Loucy (cell line): ENCODE measurements around the gene ALG12.

ENCODE experiments used
- H2AFZ ChIP-seq: fragments of 200-600 bp; sonication (generic); 2 replicates; pipeline ENCODE4 v1.6.0; 2016; ENCODE audit warnings: antibody characterized with exemption, mild to moderate bottlenecking, low read length, moderate library complexity
- H3F3A ChIP-seq: fragments of 200-600 bp; 2 replicates; pipeline ENCODE4 v1.6.0; 2016; ENCODE audit warnings: antibody characterized with exemption, low read depth, mild to moderate bottlenecking
- H3K27me3 ChIP-seq: fragments of 200-600 bp; sonication (generic); 2 replicates; pipeline ENCODE4 v1.6.1; 2014; ENCODE audit warnings: low read length, mild to moderate bottlenecking; ENCODE audit not compliant: insufficient read depth, poor library complexity, severe bottlenecking
- H3K36me3 ChIP-seq: fragments of 200-600 bp; sonication (generic); 2 replicates; pipeline ENCODE4 v1.6.1; 2016; ENCODE audit warnings: low read length; ENCODE audit not compliant: insufficient read depth
- H3K4me1 ChIP-seq: fragments of 200-600 bp; sonication (generic); 2 replicates; pipeline ENCODE4 v1.5.1; 2014; ENCODE audit warnings: low read length, mild to moderate bottlenecking; ENCODE audit not compliant: insufficient read depth, poor library complexity, severe bottlenecking
- H3K4me2 ChIP-seq: fragments of 200-600 bp; sonication (generic); 2 replicates; pipeline ENCODE4 v1.6.0; 2014; ENCODE audit warnings: antibody characterized with exemption, low read length, low read depth, mild to moderate bottlenecking; ENCODE audit not compliant: poor library complexity, severe bottlenecking
- H3K4me3 ChIP-seq: fragments of 200-600 bp; sonication (generic); 2 replicates; pipeline ENCODE4 v1.5.1; 2014; ENCODE audit warnings: low read length, mild to moderate bottlenecking, mixed read lengths; ENCODE audit not compliant: poor library complexity, severe bottlenecking
- H3K79me2 ChIP-seq: fragments of 200-600 bp; sonication (generic); 2 replicates; pipeline ENCODE4 v1.6.1; 2014; ENCODE audit warnings: low read length; ENCODE audit not compliant: insufficient read depth
- H3K9ac ChIP-seq: fragments of 200-600 bp; sonication (generic); 2 replicates; pipeline ENCODE4 v1.6.0; 2014; ENCODE audit warnings: mild to moderate bottlenecking, low read depth, low read length, moderate library complexity; ENCODE audit not compliant: poor library complexity, severe bottlenecking
- H3K9me2 ChIP-seq: fragments of 200-600 bp; sonication (generic); replicated peaks from 2 replicates; pipeline ENCODE4 v1.6.1; 2016; ENCODE audit warnings: low read depth, low read length, mixed read lengths
- H3K9me3 ChIP-seq: fragments of 200-600 bp; sonication (generic); 2 replicates; pipeline ENCODE4 v1.6.1; 2014; ENCODE audit warnings: mild to moderate bottlenecking, antibody characterized with exemption, low read length, low read depth; ENCODE audit not compliant: insufficient read depth
- H4K20me1 ChIP-seq: fragments of 200-600 bp; sonication (generic); 2 replicates; pipeline ENCODE4 v1.6.0; 2014; ENCODE audit warnings: antibody characterized with exemption, low read length, mild to moderate bottlenecking; ENCODE audit not compliant: insufficient read depth, poor library complexity, severe bottlenecking
- EZH2phosphoT487 ChIP-seq: fragments of 200-600 bp; IDR thresholded peaks from 2 replicates; pipeline ENCODE4 v1.6.1; 2018; ENCODE audit warnings: antibody characterized with exemption, mild to moderate bottlenecking, moderate library complexity, borderline replicate concordance
- TF ChIP-seq, protein P1 (sequence below): fragments of 200-600 bp; sonication (generic); conservative IDR thresholded peaks from 2 replicates; pipeline ENCODE4 v1.5.1; 2014; ENCODE audit warnings: mild to moderate bottlenecking, antibody characterized with exemption, low read length

ALG12 gene

DNA sequence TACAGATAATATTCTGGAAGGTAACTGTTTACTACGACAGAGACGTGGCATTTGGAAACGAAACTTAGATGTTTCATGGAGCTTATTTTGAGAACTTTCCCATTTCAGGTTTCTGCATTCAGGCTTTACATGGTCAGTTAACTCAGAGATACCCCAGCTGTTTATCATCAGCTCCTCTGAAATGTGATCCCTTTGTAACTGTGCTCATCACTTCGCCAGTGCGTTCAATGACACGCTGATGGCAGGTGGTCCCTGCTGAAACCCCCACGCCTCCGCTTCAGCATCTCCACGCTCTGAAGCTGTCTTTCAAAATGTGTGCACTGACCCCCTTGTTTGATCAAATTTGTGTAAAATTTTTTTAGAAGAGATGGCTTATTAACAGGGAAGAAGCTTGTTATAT, 30.5 kb downstream of the ALG12 start:
- H3K9ac ChIP-seq = no peak overlapping the region
- H3K4me2 ChIP-seq = no peak overlapping the region
- H3K36me3 ChIP-seq = peaks cover 94% of the 10 kb centered on the region
- peaks cover 49% of the 10 kb centered on the region for H4K20me1 ChIP-seq
- H3K4me3 ChIP-seq = no peak overlapping the region
- H3K4me1 ChIP-seq = no peaks in the 10 kb centered on the region
- no peaks in the 10 kb centered on the region for H3K9me3 ChIP-seq
- no peak overlapping the region for H2AFZ ChIP-seq
- TF ChIP-seq, protein P1, sequence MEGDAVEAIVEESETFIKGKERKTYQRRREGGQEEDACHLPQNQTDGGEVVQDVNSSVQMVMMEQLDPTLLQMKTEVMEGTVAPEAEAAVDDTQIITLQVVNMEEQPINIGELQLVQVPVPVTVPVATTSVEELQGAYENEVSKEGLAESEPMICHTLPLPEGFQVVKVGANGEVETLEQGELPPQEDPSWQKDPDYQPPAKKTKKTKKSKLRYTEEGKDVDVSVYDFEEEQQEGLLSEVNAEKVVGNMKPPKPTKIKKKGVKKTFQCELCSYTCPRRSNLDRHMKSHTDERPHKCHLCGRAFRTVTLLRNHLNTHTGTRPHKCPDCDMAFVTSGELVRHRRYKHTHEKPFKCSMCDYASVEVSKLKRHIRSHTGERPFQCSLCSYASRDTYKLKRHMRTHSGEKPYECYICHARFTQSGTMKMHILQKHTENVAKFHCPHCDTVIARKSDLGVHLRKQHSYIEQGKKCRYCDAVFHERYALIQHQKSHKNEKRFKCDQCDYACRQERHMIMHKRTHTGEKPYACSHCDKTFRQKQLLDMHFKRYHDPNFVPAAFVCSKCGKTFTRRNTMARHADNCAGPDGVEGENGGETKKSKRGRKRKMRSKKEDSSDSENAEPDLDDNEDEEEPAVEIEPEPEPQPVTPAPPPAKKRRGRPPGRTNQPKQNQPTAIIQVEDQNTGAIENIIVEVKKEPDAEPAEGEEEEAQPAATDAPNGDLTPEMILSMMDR = no peak
- no peak for TF ChIP-seq EZH2phosphoT487
- no peaks in the 10 kb centered on the region for H3K9me2 ChIP-seq
- peaks cover 88% of the 10 kb centered on the region for H3K79me2 ChIP-seq
- no peaks in the 10 kb centered on the region for H3K27me3 ChIP-seq
- no peaks in the 10 kb centered on the region for H3F3A ChIP-seq

DNA sequence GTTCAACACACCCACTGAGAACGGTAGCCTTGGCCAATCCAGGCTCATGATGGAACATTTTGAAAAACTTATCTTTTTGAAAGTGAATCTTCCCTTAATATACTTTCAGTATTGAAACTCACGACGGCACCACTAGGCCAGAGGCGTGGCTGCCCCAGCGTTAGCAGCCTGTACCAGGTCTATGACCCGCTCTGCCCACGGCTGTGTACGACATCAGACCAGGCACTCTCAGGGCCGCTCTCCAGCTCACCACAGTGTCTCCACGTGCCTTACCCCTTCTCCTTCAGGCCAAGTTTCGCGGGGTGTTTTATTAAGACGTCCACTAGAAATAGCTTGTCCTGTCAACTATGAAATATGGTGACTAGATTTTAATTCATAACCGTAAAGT, 31.2 kb downstream of the ALG12 start:
- Histone ChIP-seq H3K4me1 (no peaks in the 10 kb centered on the region), H3K27me3 (no peaks in the 10 kb centered on the region), H2AFZ (no peak overlapping the region), H3K36me3 (peaks cover 88% of the 10 kb centered on the region), H3K9ac (no peak overlapping the region), H3F3A (no peaks in the 10 kb centered on the region), H3K4me3 (no peak overlapping the region), H4K20me1 (peaks cover 55% of the 10 kb centered on the region), H3K4me2 (no peak overlapping the region), H3K9me2 (no peaks in the 10 kb centered on the region), H3K9me3 (no peaks in the 10 kb centered on the region), H3K79me2 (peaks cover 92% of the 10 kb centered on the region)
- TF ChIP-seq EZH2phosphoT487 = no peak
- TF ChIP-seq, protein P1 = no peak

DNA sequence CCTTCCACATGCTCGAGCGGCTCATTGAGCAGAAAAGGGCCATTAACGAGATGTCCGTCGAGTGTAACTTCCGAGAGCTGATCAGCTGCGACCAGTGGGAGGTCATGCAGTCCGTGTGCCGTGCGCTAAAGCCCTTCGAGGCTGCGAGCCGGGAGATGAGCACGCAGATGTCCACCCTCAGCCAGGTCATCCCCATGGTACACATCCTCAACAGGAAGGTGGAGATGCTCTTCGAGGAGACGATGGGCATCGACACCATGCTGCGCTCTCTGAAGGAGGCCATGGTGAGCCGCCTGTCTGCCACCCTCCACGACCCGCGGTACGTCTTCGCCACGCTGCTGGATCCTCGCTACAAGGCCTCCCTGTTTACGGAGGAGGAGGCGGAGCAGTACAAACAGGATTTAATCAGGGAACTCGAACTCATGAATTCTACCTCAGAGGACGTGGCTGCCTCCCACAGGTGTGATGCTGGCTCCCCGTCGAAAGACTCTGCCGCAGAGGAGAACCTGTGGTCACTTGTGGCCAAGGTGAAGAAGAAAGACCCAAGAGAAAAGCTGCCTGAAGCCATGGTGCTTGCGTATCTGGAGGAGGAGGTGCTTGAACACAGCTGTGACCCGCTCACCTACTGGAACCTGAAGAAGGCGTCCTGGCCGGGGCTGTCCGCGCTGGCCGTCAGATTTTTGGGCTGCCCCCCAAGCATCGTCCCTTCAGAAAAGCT, 31.7 kb downstream of the ALG12 start:
- peaks cover 61% of the 10 kb centered on the region for H4K20me1 ChIP-seq
- H3K4me1 ChIP-seq = peaks cover 5% of the 10 kb centered on the region
- peaks cover 85% of the 10 kb centered on the region for H3K36me3 ChIP-seq
- no peak overlapping the region for H3K4me2 ChIP-seq
- H3K9me2 ChIP-seq = no peaks in the 10 kb centered on the region
- H3F3A ChIP-seq = no peaks in the 10 kb centered on the region
- H3K27me3 ChIP-seq = no peaks in the 10 kb centered on the region
- peaks cover 98% of the 10 kb centered on the region for H3K79me2 ChIP-seq
- H3K9me3 ChIP-seq = no peaks in the 10 kb centered on the region
- H3K4me3 ChIP-seq = no peak overlapping the region
- TF ChIP-seq, protein P1 = no peak
- TF ChIP-seq EZH2phosphoT487 = no peak
- no peak overlapping the region for H2AFZ ChIP-seq
- H3K9ac ChIP-seq = no peak overlapping the region
